ENCODE measurements around the gene SURF1.

The SURF1 gene

GRCh38 chr9:133403766-133404453 is 47.6 kb upstream of the SURF1 start:
- no peak overlapping the region for H3K27ac ChIP-seq (ENCODE audit: low read length)

DNA sequence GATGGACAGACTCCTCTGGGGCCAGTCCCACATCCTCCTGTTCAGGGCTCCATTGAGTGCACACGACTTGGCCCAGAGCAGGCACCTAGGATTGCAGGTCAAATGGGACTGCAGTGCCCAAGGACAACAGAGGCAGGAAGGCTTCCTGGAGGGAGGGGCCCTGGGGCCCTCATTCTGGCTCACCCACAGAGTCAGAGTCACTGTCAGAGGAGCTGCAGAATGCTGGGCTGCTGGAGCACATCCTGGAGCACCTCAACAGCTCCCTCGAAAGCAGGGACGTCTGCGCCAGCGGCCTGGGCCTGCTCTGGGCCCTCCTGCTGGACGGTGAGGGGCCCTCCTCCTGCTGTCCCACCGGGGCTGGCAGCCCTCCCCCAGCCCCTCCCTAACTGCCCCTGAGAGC is 46.4 kb upstream of the SURF1 start:
- no peak for TF ChIP-seq EZH2phosphoT487 (IDR thresholded peaks at IDR 0.05; ENCODE audit: low read depth)
- TF ChIP-seq, protein P1, sequence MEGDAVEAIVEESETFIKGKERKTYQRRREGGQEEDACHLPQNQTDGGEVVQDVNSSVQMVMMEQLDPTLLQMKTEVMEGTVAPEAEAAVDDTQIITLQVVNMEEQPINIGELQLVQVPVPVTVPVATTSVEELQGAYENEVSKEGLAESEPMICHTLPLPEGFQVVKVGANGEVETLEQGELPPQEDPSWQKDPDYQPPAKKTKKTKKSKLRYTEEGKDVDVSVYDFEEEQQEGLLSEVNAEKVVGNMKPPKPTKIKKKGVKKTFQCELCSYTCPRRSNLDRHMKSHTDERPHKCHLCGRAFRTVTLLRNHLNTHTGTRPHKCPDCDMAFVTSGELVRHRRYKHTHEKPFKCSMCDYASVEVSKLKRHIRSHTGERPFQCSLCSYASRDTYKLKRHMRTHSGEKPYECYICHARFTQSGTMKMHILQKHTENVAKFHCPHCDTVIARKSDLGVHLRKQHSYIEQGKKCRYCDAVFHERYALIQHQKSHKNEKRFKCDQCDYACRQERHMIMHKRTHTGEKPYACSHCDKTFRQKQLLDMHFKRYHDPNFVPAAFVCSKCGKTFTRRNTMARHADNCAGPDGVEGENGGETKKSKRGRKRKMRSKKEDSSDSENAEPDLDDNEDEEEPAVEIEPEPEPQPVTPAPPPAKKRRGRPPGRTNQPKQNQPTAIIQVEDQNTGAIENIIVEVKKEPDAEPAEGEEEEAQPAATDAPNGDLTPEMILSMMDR (IDR thresholded peaks at IDR 0.05; ENCODE audit: low read depth, low read length), result no peak
- Histone ChIP-seq H3K4me3 (ENCODE audit: low read length) (no peak overlapping the region), H3K9ac (ENCODE audit: low read length) (no peak overlapping the region)

More at GRCh38 chr9:133403766-133404453, 47.6 kb upstream of the SURF1 start:
- Histone ChIP-seq H3K79me2 (ENCODE audit: low read length) (no peaks in the 10 kb centered on the region), H4K20me1 (ENCODE audit: insufficient read depth, low read length) (no peaks in the 10 kb centered on the region), H3K4me1 (ENCODE audit: low read length) (no peaks in the 10 kb centered on the region), H3K9ac (ENCODE audit: low read length) (no peak overlapping the region), H3K36me3 (replicated peaks; ENCODE audit: low read depth, low read length) (peaks cover 27% of the 10 kb centered on the region), H3K4me2 (ENCODE audit: low read length) (no peak overlapping the region), H3K9me3 (ENCODE audit: insufficient read depth, low read length) (no peaks in the 10 kb centered on the region), H2AFZ (ENCODE audit: low read depth, low read length) (no peak overlapping the region), H3K4me3 (ENCODE audit: low read length) (no peak overlapping the region), H3K27me3 (ENCODE audit: low read depth, low read length) (no peaks in the 10 kb centered on the region)
- TF ChIP-seq, protein P1 (IDR thresholded peaks at IDR 0.05; ENCODE audit: low read depth, low read length), result peak; percentile 53
- TF ChIP-seq EZH2phosphoT487 (IDR thresholded peaks at IDR 0.05; ENCODE audit: low read depth), result no peak

DNA sequence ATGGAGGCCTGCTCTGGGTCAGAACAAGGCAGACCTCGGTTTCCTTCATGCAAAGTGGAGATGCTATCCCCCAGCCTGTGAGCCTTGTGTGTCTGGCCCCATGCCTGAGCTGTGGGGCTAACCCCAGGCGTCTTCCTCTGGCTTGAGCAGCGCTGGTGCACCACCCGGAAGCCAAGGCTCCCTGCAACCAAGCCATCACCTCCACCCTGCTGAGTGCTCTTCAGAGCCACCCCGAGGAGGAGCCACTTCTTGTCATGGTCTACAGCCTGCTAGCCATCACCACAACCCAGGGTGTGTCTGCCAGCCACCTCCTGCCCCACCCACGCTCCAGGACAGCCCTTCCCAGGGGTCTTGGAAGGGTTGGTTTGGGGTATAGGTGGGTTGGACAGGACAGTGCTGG is 45.3 kb upstream of the SURF1 start:
- Histone ChIP-seq H3K4me1 (ENCODE audit: low read length) (no peaks in the 10 kb centered on the region), H3K9ac (ENCODE audit: low read length) (no peak overlapping the region), H2AFZ (ENCODE audit: low read depth, low read length) (no peak overlapping the region), H3K27ac (ENCODE audit: low read length) (no peak overlapping the region), H3K4me3 (ENCODE audit: low read length) (no peak overlapping the region), H3K36me3 (replicated peaks; ENCODE audit: low read depth, low read length) (peaks cover 15% of the 10 kb centered on the region), H3K9me3 (ENCODE audit: insufficient read depth, low read length) (no peaks in the 10 kb centered on the region), H3K4me2 (ENCODE audit: low read length) (no peak overlapping the region), H3K79me2 (ENCODE audit: low read length) (no peaks in the 10 kb centered on the region), H3K27me3 (ENCODE audit: low read depth, low read length) (no peaks in the 10 kb centered on the region), H4K20me1 (ENCODE audit: insufficient read depth, low read length) (no peaks in the 10 kb centered on the region)
- TF ChIP-seq EZH2phosphoT487 (IDR thresholded peaks at IDR 0.05; ENCODE audit: low read depth), result no peak
- TF ChIP-seq, protein P1 (IDR thresholded peaks at IDR 0.05; ENCODE audit: low read depth, low read length), result no peak

More for the DNA sequence above, 46.4 kb upstream of the SURF1 start:
- H3K27ac ChIP-seq (ENCODE audit: low read length), result no peak overlapping the region
- peaks cover 23% of the 10 kb centered on the region for H3K36me3 ChIP-seq (replicated peaks; ENCODE audit: low read depth, low read length)
- no peaks in the 10 kb centered on the region for H3K4me1 ChIP-seq (ENCODE audit: low read length)
- H3K9me3 ChIP-seq (ENCODE audit: insufficient read depth, low read length), result no peaks in the 10 kb centered on the region
- no peaks in the 10 kb centered on the region for H3K27me3 ChIP-seq (ENCODE audit: low read depth, low read length)
- no peak overlapping the region for H3K4me2 ChIP-seq (ENCODE audit: low read length)
- H2AFZ ChIP-seq (ENCODE audit: low read depth, low read length), result no peak overlapping the region
- H3K79me2 ChIP-seq (ENCODE audit: low read length), result no peaks in the 10 kb centered on the region
- no peaks in the 10 kb centered on the region for H4K20me1 ChIP-seq (ENCODE audit: insufficient read depth, low read length)

DNA sequence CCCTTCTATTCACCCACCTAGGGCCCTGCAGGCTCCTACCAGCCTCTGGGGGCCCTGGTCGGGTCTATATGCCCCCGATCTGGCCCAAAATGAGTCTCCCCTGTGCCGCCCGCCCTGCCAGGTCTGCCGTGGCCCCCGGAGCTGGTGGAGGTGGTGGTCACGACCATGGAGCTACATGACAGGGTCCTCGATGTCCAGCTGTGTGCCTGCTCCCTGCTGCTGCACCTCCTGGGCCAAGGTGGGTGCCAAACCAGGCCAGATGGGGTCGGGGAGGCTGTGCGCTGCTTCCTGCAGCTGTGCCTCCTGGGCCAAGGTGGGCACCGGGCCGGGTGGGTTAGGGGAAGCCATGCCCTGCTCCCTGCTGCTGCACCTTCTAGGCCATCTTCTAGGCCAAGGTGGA is 44.0 kb upstream of the SURF1 start:
- no peaks in the 10 kb centered on the region for H3K27me3 ChIP-seq (ENCODE audit: low read depth, low read length)
- H4K20me1 ChIP-seq (ENCODE audit: insufficient read depth, low read length), result no peaks in the 10 kb centered on the region
- no peak overlapping the region for H3K4me3 ChIP-seq (ENCODE audit: low read length)
- H3K4me1 ChIP-seq (ENCODE audit: low read length), result no peaks in the 10 kb centered on the region
- H3K27ac ChIP-seq (ENCODE audit: low read length), result no peak overlapping the region
- no peaks in the 10 kb centered on the region for H3K9me3 ChIP-seq (ENCODE audit: insufficient read depth, low read length)
- H3K36me3 ChIP-seq (replicated peaks; ENCODE audit: low read depth, low read length), result peaks cover 7% of the 10 kb centered on the region
- TF ChIP-seq EZH2phosphoT487 (IDR thresholded peaks at IDR 0.05; ENCODE audit: low read depth), result no peak
- TF ChIP-seq, protein P1 (IDR thresholded peaks at IDR 0.05; ENCODE audit: low read depth, low read length), result no peak
- no peak overlapping the region for H3K4me2 ChIP-seq (ENCODE audit: low read length)
- no peak overlapping the region for H2AFZ ChIP-seq (ENCODE audit: low read depth, low read length)
- H3K79me2 ChIP-seq (ENCODE audit: low read length), result no peaks in the 10 kb centered on the region
- no peak overlapping the region for H3K9ac ChIP-seq (ENCODE audit: low read length)

Data from OCI-LY3 (cell line).